Testis (tissue), 3 donors: ENCODE measurements around the gene CDK18. TPM values are rescaled to one million over a fixed set of nuclear protein-coding genes. Genes with fewer than 3 reads are reported as not detected.

Experiments
- DNase-seq: peaks from one replicate; pipeline ENCODE4 v3.0.0-alpha.2; 2019
- H3K27ac ChIP-seq, 2 donors: fragments of 200-600 bp; sonication (generic); one replicate each; pipeline ENCODE4 v1.5.1; 2019
- H3K27me3 ChIP-seq: fragments of 200-600 bp; sonication (generic); one replicate; pipeline ENCODE4 v1.5.1; 2019
- H3K36me3 ChIP-seq: fragments of 200-600 bp; sonication (generic); one replicate; pipeline ENCODE4 v1.5.1; 2017; ENCODE audit warnings: low read depth; ENCODE audit errors: missing control alignments
- H3K4me1 ChIP-seq: fragments of 200-600 bp; sonication (generic); one replicate; pipeline ENCODE4 v1.5.1; 2019
- H3K4me3 ChIP-seq, 2 donors: fragments of 200-600 bp; sonication (generic); one replicate each; pipeline ENCODE4 v1.5.1; 2017 to 2019
- H3K9me3 ChIP-seq: fragments of 200-600 bp; sonication (generic); one replicate; pipeline ENCODE4 v1.5.1; 2017
- CTCF ChIP-seq, 3 experiments: fragments of 450-650 bp in 2 of 3; fragments of 200-600 bp in 1 of 3; sonication (generic) in 1 of 3; IDR thresholded peaks; one replicate each; pipeline ENCODE4 v1.5.1; 2016 to 2019; ENCODE audit warnings: antibody characterized with exemption in 3 of 3, mild to moderate bottlenecking in 2 of 3, moderate library complexity in 1 of 3
- POLR2A ChIP-seq: fragments of 450-650 bp; IDR thresholded peaks from one replicate; pipeline ENCODE4 v1.6.1; 2017; ENCODE audit warnings: antibody characterized with exemption, mild to moderate bottlenecking, moderate library complexity
- WGBS, 2 donors: methylation state at CpG; one replicate each; pipeline ENCODE4 v1.1.5; 2018; 5-methylcytosine and 5-hydroxymethylcytosine counted together
- intact Hi-C: fragments of 100-400 bp; cut with DNase I; formaldehyde crosslinking; loops from one replicate; pipeline ENCODE4 v1.15.1; 2023; ENCODE audit warnings: low total_unique reads
- polyA plus RNA-seq: library from polyadenylated mRNA; stranded (reverse); fragments of 350-450 nt; fragmentation: Illumina TruSeq; extraction: RNeasy Lipid Tissue Mini Kit (QIAGEN cat#74804); gene quantifications from one replicate; pipeline ENCODE4 v1.2.3, GENCODE V29; 2014; ENCODE audit warnings: low read depth, low replicate concordance; ENCODE audit not compliant: insufficient read depth
- total RNA-seq, 2 donors: library from RNA; depleted of rRNA; stranded (reverse); fragments of >200 nt; gene quantifications; one replicate each; pipeline ENCODE4 v1.2.3, GENCODE V29; 2016

Gene CDK18
- total and polyA plus RNA-seq, 3 donors from 2014 or later, result 6.5 to 9.2 (median 8.5) TPM

GRCh38 chr1:205505791-205506190 lies 1.3 kb downstream of the CDK18 start:
- H3K27ac ChIP-seq, result no peak overlapping the region
- DNase-seq, result no peak
- no peaks in the 10 kb centered on the region for H3K27me3 ChIP-seq
- H3K9me3 ChIP-seq, result no peaks in the 10 kb centered on the region
- H3K36me3 ChIP-seq, result no peaks in the 10 kb centered on the region
- no peak overlapping the region for H3K4me3 ChIP-seq
- intact Hi-C loops, result no loop called here
- 33 to 65% methylated on average over 10 to 14 of the region's 15 CpGs for WGBS, 2 donors
- TF ChIP-seq POLR2A (no peak), CTCF (IDR thresholded peaks at IDR 0.05) (no peak)
- H3K4me1 ChIP-seq, result peaks cover 17% of the 10 kb centered on the region

- intact Hi-C loops, result no loop called here
- H3K27ac ChIP-seq, result no peak overlapping the region
- no peak overlapping the region for H3K4me3 ChIP-seq
- peaks cover 12% of the 10 kb centered on the region for H3K4me1 ChIP-seq
- H3K27me3 ChIP-seq, result no peaks in the 10 kb centered on the region
- 85 to 95% methylated on average over 17 of the region's 17 CpGs for WGBS, 2 donors
- no peaks in the 10 kb centered on the region for H3K9me3 ChIP-seq
- no peak for DNase-seq
- TF ChIP-seq CTCF (IDR thresholded peaks at IDR 0.05) (no peak), POLR2A (no peak)
- H3K36me3 ChIP-seq, result no peaks in the 10 kb centered on the region
Observed at GRCh38 chr1:205506409-205507200, 2.1 kb downstream of the CDK18 start.

GRCh38 chr1:205508227-205508714 lies 3.8 kb downstream of the CDK18 start:
- no peaks in the 10 kb centered on the region for H3K36me3 ChIP-seq
- H3K27ac ChIP-seq, result no peak overlapping the region
- no peaks in the 10 kb centered on the region for H3K27me3 ChIP-seq
- TF ChIP-seq POLR2A, result no peak
- TF ChIP-seq CTCF (IDR thresholded peaks at IDR 0.05), result no peak
- intact Hi-C loops, result no loop called here
- DNase-seq, result no peak
- H3K9me3 ChIP-seq, result no peaks in the 10 kb centered on the region
- 79 to 95% methylated on average over 5 of the region's 5 CpGs for WGBS, 2 donors
- peaks cover 12% of the 10 kb centered on the region for H3K4me1 ChIP-seq
- no peak overlapping the region for H3K4me3 ChIP-seq

GRCh38 chr1:205510308-205510950 lies 6.0 kb downstream of the CDK18 start:
- H3K27ac ChIP-seq, result no peak overlapping the region
- TF ChIP-seq CTCF (IDR thresholded peaks at IDR 0.05) (no peak), POLR2A (no peak)
- peaks cover 3% of the 10 kb centered on the region for H3K4me1 ChIP-seq

More at GRCh38 chr1:205510308-205510950, 6.0 kb downstream of the CDK18 start:
- Histone ChIP-seq H3K27me3 (no peaks in the 10 kb centered on the region), H3K36me3 (no peaks in the 10 kb centered on the region), H3K4me3 (no peak overlapping the region), H3K9me3 (no peaks in the 10 kb centered on the region)
- intact Hi-C loops, result no loop called here
- DNase-seq, result no peak
- WGBS, 2 donors, result 85 to 93% methylated on average over 4 to 7 of the region's 7 CpGs
